ENCODE data around the gene STAM2. TPM values are rescaled to one million over a fixed set of nuclear protein-coding genes. Genes with fewer than 3 reads are reported as not detected.
A peak's percentile ranks its signal among the peaks of the same experiment; 100 is the strongest.
"Not testable (repeated sequence)": the region's sequence is repeated elsewhere in the genome, so short reads cannot be mapped to it uniquely, and the experiment has no call there.

STAM2 gene
- 7.8 and 11.6 TPM in 2 replicates for total RNA-seq (2014; rRNA removed; shearing (Covaris generic))

DNA sequence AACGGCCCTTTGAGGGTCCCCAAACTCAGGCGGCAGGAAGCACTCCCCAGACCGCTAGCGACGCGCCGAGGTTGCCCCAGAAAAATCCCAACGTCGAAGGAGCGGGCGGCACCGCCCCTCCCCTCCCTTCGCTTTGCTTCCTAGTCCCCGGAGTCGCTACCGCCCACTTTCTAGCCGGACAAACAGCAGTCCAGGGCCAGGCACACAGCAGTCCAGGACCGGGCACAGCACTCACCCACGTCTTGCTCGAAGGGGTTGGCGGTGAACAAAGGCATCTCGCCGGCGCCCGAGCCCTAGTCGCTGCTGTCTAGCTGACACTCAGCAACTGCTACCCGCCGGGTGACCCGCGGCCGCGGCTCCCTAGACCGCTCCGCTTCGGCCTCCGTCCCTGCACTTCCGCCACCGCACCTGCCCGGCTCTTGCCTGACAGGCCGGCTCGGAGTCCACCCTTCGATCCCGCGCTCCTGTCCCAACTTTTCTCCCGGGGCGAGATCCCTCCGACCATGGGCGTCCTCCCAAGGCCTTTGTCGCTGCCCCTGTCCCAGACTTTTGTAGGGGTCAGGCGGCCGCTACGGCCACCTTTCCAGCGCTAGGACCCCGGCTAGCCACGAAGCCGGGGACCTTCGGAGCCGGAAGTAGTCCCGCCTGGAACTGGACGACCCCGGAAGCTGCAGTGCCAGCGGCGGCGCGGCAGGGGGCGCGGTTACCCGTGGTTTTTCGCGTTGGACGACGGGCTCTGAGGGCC, at the start of gene STAM2:
STAM2 (minus strand) TSS at position 396 of the 745 bp plus-strand sequence; CDS start at position 275, 121 bp downstream.
- Histone ChIP-seq H3K27me3 (ENCODE audit: control insufficient read depth, insufficient read depth, low read length) (no peaks in the 10 kb centered on the region), H3K4me3 (ENCODE audit: insufficient read depth, low read depth, low read length) (peak within 1 kb of the TSS; percentile 91), H3K36me3 (replicated peaks; ENCODE audit: control insufficient read depth, insufficient read depth, low read length) (no peaks in the 10 kb centered on the region)
- DNase-seq: peak; percentile 94

- H3K27me3 ChIP-seq (ENCODE audit: control insufficient read depth, insufficient read depth, low read length): no peaks in the 10 kb centered on the region
- H3K36me3 ChIP-seq (replicated peaks; ENCODE audit: control insufficient read depth, insufficient read depth, low read length): no peaks in the 10 kb centered on the region
- DNase-seq: no peak
- no peak overlapping the region for H3K4me3 ChIP-seq (ENCODE audit: insufficient read depth, low read depth, low read length)
Observed at GRCh38 chr2:152223977-152224376, 48.4 kb upstream of the STAM2 start.

- Histone ChIP-seq H3K36me3 (replicated peaks; ENCODE audit: control insufficient read depth, insufficient read depth, low read length) (no peaks in the 10 kb centered on the region), H3K27me3 (ENCODE audit: control insufficient read depth, insufficient read depth, low read length) (no peaks in the 10 kb centered on the region), H3K4me3 (ENCODE audit: insufficient read depth, low read depth, low read length) (no peak overlapping the region)
- DNase-seq: no peak
Observed at GRCh38 chr2:152222975-152223637, 47.5 kb upstream of the STAM2 start.

- H3K36me3 ChIP-seq (replicated peaks; ENCODE audit: control insufficient read depth, insufficient read depth, low read length): no peaks in the 10 kb centered on the region
- no peak overlapping the region for H3K4me3 ChIP-seq (ENCODE audit: insufficient read depth, low read depth, low read length)
- no peak for DNase-seq
- H3K27me3 ChIP-seq (ENCODE audit: control insufficient read depth, insufficient read depth, low read length): no peaks in the 10 kb centered on the region
Observed at GRCh38 chr2:152221839-152222238, 46.3 kb upstream of the STAM2 start.

DNA sequence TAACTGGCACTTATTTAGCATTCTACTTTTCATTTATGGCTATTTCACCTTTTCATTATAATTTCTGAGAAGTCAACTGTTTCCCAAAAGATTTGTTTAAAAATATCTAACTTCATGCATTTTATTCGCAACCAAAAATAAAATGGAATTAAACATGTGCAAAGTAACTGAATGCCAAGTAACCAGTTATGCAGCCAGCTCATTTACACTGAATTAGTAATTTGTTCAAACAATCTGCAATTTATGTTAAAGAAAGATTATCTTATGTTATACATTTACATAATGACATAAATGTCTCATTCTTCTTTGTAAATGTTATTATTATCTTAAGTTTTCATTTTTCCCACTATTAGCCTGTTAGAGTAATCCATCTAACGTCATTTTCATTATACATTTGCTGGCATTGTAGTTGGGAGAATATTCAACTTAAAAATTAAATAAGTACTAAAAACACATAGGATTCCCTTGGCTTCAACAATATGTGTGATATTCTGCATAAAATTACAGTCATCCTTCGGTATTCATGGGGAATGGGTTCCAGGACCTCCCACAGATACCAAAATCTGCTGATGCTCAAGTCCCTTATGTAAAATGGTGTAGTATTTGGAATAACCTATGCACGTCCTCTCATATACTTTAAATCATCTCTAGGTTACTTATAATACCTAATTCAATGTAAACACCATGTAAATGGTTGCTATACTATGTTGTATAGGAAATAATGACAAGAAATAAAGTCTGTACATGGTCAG, 43.7 kb upstream of the STAM2 start:
- Histone ChIP-seq H3K27me3 (ENCODE audit: control insufficient read depth, insufficient read depth, low read length) (no peaks in the 10 kb centered on the region), H3K4me3 (ENCODE audit: insufficient read depth, low read depth, low read length) (no peak overlapping the region), H3K36me3 (replicated peaks; ENCODE audit: control insufficient read depth, insufficient read depth, low read length) (no peaks in the 10 kb centered on the region)
- DNase-seq: no peak

- H3K36me3 ChIP-seq (replicated peaks; ENCODE audit: control insufficient read depth, insufficient read depth, low read length): no peaks in the 10 kb centered on the region
- DNase-seq: no peak
Observed at GRCh38 chr2:152201466-152201830, 25.9 kb upstream of the STAM2 start.

DNA sequence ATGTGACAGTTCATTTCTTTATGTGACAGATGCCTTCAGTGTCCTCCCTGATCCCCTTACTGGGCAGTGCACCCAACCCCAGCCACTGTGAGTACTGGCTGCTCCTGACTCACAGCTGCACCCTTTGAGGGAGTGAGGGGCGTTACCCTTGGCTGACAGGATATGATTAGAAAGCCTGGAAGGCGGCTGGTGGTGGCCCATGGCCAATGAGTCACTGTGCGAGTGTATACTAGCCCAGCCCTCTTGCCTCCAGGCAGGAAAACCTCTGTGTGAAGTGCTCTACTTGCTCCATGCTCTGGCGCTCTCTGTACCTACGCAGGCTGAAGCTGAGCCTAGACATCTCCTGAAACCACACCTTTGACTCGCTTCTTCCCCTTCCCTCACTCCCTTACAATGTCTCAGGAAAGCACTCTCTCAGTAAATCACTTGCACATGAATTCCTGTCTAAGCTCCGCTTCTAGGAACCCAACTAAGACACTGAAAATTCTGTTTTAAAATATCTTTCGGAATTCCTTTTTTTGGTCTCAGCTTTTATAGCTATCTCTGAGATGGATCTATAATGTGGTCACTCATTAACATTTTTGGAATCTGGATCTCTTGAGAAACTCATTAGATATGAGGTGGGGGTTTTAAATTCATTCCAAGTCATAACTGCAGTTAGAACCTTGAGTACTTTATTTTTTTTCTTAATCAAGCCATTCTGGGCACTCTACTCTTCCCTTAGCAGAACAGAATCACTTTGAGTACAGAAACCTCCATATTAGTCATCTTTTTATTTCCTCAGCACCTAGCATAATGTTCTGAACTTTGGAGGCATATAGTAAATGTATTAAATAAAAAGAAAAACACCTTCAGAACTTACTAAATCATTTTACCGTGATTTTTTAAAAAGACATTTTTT, 25.3 kb upstream of the STAM2 start:
- Histone ChIP-seq H3K36me3 (replicated peaks; ENCODE audit: control insufficient read depth, insufficient read depth, low read length) (no peaks in the 10 kb centered on the region), H3K27me3 (ENCODE audit: control insufficient read depth, insufficient read depth, low read length) (no peaks in the 10 kb centered on the region), H3K4me3 (ENCODE audit: insufficient read depth, low read depth, low read length) (no peak overlapping the region)
- peak; percentile 10 for DNase-seq

More at GRCh38 chr2:152201466-152201830, 25.9 kb upstream of the STAM2 start:
- H3K27me3 ChIP-seq (ENCODE audit: control insufficient read depth, insufficient read depth, low read length): no peaks in the 10 kb centered on the region
- H3K4me3 ChIP-seq (ENCODE audit: insufficient read depth, low read depth, low read length): no peak overlapping the region

GRCh38 chr2:152200101-152200500, 24.5 kb upstream of the STAM2 start:
- no peak for DNase-seq
- no peak overlapping the region for H3K4me3 ChIP-seq (ENCODE audit: insufficient read depth, low read depth, low read length)
- H3K27me3 ChIP-seq (ENCODE audit: control insufficient read depth, insufficient read depth, low read length): no peaks in the 10 kb centered on the region
- no peaks in the 10 kb centered on the region for H3K36me3 ChIP-seq (replicated peaks; ENCODE audit: control insufficient read depth, insufficient read depth, low read length)

- Histone ChIP-seq H3K36me3 (replicated peaks; ENCODE audit: control insufficient read depth, insufficient read depth, low read length) (no peaks in the 10 kb centered on the region), H3K27me3 (ENCODE audit: control insufficient read depth, insufficient read depth, low read length) (no peaks in the 10 kb centered on the region), H3K4me3 (ENCODE audit: insufficient read depth, low read depth, low read length) (no peak overlapping the region)
- peak; percentile 3 for DNase-seq
Observed at GRCh38 chr2:152198499-152198898, 22.9 kb upstream of the STAM2 start.

- H3K27me3 ChIP-seq (ENCODE audit: control insufficient read depth, insufficient read depth, low read length); H3K36me3 ChIP-seq (replicated peaks; ENCODE audit: control insufficient read depth, insufficient read depth, low read length); H3K4me3 ChIP-seq (ENCODE audit: insufficient read depth, low read depth, low read length): not testable (repeated sequence)
Observed at GRCh38 chr2:152197508-152198284, 22.1 kb upstream of the STAM2 start.

DNA sequence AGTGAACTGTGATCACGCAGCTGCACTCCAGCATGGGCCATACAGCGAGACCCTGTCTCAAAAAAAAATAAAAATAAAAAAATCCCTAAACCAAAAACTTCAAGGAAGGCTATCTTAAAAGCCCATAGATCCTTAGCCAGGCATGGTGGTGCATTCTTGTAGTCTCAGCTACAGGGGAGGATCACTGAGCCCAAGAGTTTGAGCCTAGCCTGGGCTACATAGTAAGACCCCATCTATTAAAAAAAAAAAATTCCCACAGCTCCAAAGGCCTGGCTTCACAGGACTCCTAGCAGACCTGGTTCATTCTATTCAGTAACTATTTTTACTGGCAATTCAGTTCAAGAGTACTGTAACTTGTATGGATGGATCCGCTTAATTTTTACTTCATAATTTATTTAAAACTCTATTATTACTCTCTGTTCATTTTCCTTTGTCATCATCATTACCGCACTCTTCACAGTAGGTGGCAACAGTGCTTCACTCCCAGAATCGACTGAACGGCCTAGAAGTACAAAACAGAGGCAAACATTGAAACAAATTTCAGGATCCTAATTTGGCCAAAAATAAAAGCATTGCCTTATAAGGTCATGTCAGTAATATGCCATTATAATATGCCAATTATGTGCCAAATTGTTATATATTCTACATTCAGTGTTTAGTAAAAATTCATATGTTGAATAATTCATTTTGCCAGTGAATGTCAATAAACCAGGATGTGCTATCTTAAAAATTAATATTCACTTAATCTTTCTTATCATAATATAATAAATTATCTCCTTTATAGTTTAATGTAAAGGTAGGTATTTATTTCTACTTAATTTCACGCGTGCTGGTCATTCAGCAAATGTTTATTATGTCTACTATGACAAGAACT, 14.3 kb upstream of the STAM2 start:
- H3K36me3 ChIP-seq (replicated peaks; ENCODE audit: control insufficient read depth, insufficient read depth, low read length): no peaks in the 10 kb centered on the region
- no peak for DNase-seq
- no peak overlapping the region for H3K4me3 ChIP-seq (ENCODE audit: insufficient read depth, low read depth, low read length)
- no peaks in the 10 kb centered on the region for H3K27me3 ChIP-seq (ENCODE audit: control insufficient read depth, insufficient read depth, low read length)

More at GRCh38 chr2:152197508-152198284, 22.1 kb upstream of the STAM2 start:
- DNase-seq: not testable (repeated sequence)

GRCh38 chr2:152186808-152187207, 11.2 kb upstream of the STAM2 start:
- not testable (repeated sequence) for H3K27me3 ChIP-seq (ENCODE audit: control insufficient read depth, insufficient read depth, low read length); DNase-seq; H3K4me3 ChIP-seq (ENCODE audit: insufficient read depth, low read depth, low read length); H3K36me3 ChIP-seq (replicated peaks; ENCODE audit: control insufficient read depth, insufficient read depth, low read length)

DNA sequence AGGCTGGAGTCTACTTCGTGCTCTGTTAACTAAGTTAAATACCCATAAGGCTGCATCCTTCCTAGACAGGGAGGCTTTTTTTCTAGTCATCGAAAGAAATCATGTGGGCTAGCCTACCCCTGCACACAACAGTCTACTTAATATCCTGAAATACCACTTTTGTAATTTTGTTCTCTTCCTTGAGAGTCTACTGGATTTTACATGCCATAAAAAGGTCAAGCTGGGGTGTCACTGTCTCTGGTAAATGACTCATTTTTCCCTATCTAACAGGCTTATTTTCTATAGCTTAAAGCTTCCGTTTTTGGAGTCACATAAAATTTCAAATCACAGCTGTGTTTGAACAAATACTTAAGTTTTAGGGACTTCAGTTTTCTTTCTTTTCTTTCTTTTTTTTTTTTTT, 10.7 kb upstream of the STAM2 start:
- Histone ChIP-seq H3K4me3 (ENCODE audit: insufficient read depth, low read depth, low read length) (no peak overlapping the region), H3K36me3 (replicated peaks; ENCODE audit: control insufficient read depth, insufficient read depth, low read length) (no peaks in the 10 kb centered on the region), H3K27me3 (ENCODE audit: control insufficient read depth, insufficient read depth, low read length) (no peaks in the 10 kb centered on the region)
- DNase-seq: no peak

Data from H7 (cell line).